Measurements from ENCODE around the gene GALNT2. TPM values are rescaled to one million over a fixed set of nuclear protein-coding genes. Genes with fewer than 3 reads are reported as not detected.

The GALNT2 gene
- total and polyA plus RNA-seq, 9 of the 15 experiments (the other 6 are each of a cell fraction or from before 2014, with no cell fraction given): 1.6 to 106 (median 51.9) TPM

DNA sequence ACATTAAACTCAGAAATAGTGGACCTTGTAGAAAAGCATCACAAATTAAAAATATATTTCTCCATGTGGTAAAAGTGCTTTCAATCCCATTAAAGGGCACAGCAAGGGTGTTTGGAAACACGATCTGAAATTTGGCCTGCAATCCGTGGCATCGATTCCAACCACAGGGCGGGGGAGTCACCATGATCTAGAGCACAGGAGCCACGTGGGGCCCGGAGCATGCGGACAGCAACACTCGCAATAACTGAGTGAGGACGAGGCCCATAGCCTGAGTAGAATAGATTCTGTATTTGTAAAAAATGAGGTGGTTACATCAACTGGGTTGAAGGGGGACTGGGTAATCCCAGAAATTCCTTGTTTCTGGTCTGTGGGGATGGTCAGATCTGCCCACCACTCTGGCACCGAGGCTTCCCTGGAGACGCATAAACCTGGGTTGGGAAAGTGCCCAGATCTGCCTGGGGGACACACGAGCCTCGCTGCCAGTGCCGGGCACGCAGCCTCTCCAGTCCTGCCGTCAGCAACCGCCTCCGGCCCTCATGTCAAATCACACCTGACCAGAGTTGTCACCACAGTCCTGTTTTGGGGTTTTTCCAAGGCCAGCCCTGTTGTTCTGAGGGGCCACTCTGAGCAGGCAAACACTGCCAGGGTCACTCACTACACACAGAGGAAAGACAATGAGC lies 254.8 kb downstream of the GALNT2 start:
- FAIRE-seq (no peak), DNase-seq (ENCODE audit: extremely low read depth in 1 of 4, low spot score in 3 of 4) (no peak), ATAC-seq (no peak)
- CTCF ChIA-PET (ENCODE audit: low intra/inter-chr PET ratio): no interaction called here
- H3K9me3 ChIP-seq (replicated peaks; ENCODE audit: control insufficient read depth, insufficient read depth, low read depth, low read length): no peaks in the 10 kb centered on the region
- no peak overlapping the region for H3K4me2 ChIP-seq (ENCODE audit: insufficient read depth, low read length)
- no peaks in the 10 kb centered on the region for H3K36me3 ChIP-seq (ENCODE audit: control insufficient read depth, insufficient read depth, low read length)
- H3K4me1 ChIP-seq (replicated peaks in 1 of 2; ENCODE audit: control insufficient read depth in 2 of 2, insufficient read depth in 2 of 2, low read length in 2 of 2): peaks cover 0 to 3% of the 10 kb centered on the region in 2 experiments; a peak in 1 of 5 replicates
- H3K79me2 ChIP-seq (ENCODE audit: control insufficient read depth, insufficient read depth, low read length): no peaks in the 10 kb centered on the region
- no peak overlapping the region for H3K9ac ChIP-seq (ENCODE audit: insufficient read depth in 1 of 2, low read depth in 2 of 2, low read length in 2 of 2)
- H2AFZ ChIP-seq (ENCODE audit: low read depth, low read length): no peak overlapping the region
- BruUV-seq (replicated peaks): no TSS peak
- intact Hi-C loops (cut with micrococcal nuclease): no loop called here
- POLR2A ChIA-PET: no interaction called here
- peaks cover 4% of the 10 kb centered on the region; the same call in 1 of the 2 replicates for H4K20me1 ChIP-seq (replicated peaks; ENCODE audit: control insufficient read depth, insufficient read depth, low read length)
- H3K27ac ChIP-seq (ENCODE audit: extremely low read depth, low read depth, low read length): no peak overlapping the region
- H3K4me3 ChIP-seq: no peak overlapping the region
- H3K9me1 ChIP-seq (ENCODE audit: control insufficient read depth, insufficient read depth, low read length): no peaks in the 10 kb centered on the region
- 3% methylated on average over 18 of the region's 18 CpGs for WGBS (ENCODE audit: insufficient coverage, low coverage, missing lambda C conversion rate)
- peaks cover 69 to 98% of the 10 kb centered on the region in 2 experiments for H3K27me3 ChIP-seq (ENCODE audit: control insufficient read depth in 2 of 2, insufficient read depth in 2 of 2, low read length in 2 of 2)
- in situ Hi-C loops (cut with MboI): loop anchor here (25.0 kb wide), 1 partner anchor 610 kb away; no protein-coding TSS in a partner anchor
- TF ChIP-seq SNRNP70 (optimal IDR thresholded peaks at IDR 0.05; ENCODE audit: low read depth, low read length) (no peak), ZNF24 (IDR thresholded peaks at IDR 0.05) (no peak), PHB2 (IDR thresholded peaks at IDR 0.05; ENCODE audit: low read depth) (no peak), RBM39 (optimal IDR thresholded peaks at IDR 0.05; ENCODE audit: low read depth, low read length) (no peak), PRPF4 (IDR thresholded peaks at IDR 0.05; ENCODE audit: insufficient read depth, low read depth, low read length, poor library complexity, severe bottlenecking) (no peak), NRF1 (conservative IDR thresholded peaks at IDR 0.05 in 1 of 2, IDR thresholded peaks at IDR 0.05 in 1 of 2) (0 out of 4 replicates have a peak, but pooled peaks have one; percentile 20), L3MBTL2 (IDR thresholded peaks at IDR 0.05) (peak; percentile 45; the same call in 1 of the 2 replicates), MAZ (CRISPR knock-in tag; conservative IDR thresholded peaks at IDR 0.05 in 1 of 2, IDR thresholded peaks at IDR 0.05 in 1 of 2) (no peak), BRCA1 (IDR thresholded peaks at IDR 0.05) (no peak), BRCA1 (CRISPR knock-in tag; IDR thresholded peaks at IDR 0.05) (no peak)
- TF ChIP-seq, protein P1, sequence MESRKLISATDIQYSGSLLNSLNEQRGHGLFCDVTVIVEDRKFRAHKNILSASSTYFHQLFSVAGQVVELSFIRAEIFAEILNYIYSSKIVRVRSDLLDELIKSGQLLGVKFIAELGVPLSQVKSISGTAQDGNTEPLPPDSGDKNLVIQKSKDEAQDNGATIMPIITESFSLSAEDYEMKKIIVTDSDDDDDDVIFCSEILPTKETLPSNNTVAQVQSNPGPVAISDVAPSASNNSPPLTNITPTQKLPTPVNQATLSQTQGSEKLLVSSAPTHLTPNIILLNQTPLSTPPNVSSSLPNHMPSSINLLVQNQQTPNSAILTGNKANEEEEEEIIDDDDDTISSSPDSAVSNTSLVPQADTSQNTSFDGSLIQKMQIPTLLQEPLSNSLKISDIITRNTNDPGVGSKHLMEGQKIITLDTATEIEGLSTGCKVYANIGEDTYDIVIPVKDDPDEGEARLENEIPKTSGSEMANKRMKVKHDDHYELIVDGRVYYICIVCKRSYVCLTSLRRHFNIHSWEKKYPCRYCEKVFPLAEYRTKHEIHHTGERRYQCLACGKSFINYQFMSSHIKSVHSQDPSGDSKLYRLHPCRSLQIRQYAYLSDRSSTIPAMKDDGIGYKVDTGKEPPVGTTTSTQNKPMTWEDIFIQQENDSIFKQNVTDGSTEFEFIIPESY (CRISPR knock-in tag; IDR thresholded peaks at IDR 0.05): no peak
- TF ChIP-seq, protein P2, sequence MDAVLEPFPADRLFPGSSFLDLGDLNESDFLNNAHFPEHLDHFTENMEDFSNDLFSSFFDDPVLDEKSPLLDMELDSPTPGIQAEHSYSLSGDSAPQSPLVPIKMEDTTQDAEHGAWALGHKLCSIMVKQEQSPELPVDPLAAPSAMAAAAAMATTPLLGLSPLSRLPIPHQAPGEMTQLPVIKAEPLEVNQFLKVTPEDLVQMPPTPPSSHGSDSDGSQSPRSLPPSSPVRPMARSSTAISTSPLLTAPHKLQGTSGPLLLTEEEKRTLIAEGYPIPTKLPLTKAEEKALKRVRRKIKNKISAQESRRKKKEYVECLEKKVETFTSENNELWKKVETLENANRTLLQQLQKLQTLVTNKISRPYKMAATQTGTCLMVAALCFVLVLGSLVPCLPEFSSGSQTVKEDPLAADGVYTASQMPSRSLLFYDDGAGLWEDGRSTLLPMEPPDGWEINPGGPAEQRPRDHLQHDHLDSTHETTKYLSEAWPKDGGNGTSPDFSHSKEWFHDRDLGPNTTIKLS (IDR thresholded peaks at IDR 0.05; ENCODE audit: borderline replicate concordance, low read depth): no peak
- TF ChIP-seq, protein P3, sequence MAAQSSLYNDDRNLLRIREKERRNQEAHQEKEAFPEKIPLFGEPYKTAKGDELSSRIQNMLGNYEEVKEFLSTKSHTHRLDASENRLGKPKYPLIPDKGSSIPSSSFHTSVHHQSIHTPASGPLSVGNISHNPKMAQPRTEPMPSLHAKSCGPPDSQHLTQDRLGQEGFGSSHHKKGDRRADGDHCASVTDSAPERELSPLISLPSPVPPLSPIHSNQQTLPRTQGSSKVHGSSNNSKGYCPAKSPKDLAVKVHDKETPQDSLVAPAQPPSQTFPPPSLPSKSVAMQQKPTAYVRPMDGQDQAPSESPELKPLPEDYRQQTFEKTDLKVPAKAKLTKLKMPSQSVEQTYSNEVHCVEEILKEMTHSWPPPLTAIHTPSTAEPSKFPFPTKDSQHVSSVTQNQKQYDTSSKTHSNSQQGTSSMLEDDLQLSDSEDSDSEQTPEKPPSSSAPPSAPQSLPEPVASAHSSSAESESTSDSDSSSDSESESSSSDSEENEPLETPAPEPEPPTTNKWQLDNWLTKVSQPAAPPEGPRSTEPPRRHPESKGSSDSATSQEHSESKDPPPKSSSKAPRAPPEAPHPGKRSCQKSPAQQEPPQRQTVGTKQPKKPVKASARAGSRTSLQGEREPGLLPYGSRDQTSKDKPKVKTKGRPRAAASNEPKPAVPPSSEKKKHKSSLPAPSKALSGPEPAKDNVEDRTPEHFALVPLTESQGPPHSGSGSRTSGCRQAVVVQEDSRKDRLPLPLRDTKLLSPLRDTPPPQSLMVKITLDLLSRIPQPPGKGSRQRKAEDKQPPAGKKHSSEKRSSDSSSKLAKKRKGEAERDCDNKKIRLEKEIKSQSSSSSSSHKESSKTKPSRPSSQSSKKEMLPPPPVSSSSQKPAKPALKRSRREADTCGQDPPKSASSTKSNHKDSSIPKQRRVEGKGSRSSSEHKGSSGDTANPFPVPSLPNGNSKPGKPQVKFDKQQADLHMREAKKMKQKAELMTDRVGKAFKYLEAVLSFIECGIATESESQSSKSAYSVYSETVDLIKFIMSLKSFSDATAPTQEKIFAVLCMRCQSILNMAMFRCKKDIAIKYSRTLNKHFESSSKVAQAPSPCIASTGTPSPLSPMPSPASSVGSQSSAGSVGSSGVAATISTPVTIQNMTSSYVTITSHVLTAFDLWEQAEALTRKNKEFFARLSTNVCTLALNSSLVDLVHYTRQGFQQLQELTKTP (IDR thresholded peaks at IDR 0.05; ENCODE audit: low read depth in 1 of 2, partially characterized antibody in 2 of 2): no peak

Measured in K562 (cell line).